Caco-2 (cell line): ENCODE data around the gene LRPAP1. TPM values are rescaled to one million over a fixed set of nuclear protein-coding genes. Genes with fewer than 3 reads are reported as not detected.

Experiments used
- BruUV-seq: library from RNA; stranded (reverse); fragments of 400-500 nt; replicated peaks from 2 replicates; lab custom pipeline; 2021; lab: Mats Ljungman, UMichigan
- CTCF ChIA-PET: fragments of 300-600 bp; sonication (Branson Sonifier 250); formaldehyde crosslinking; loops from one replicate; lab custom pipeline; 2022; ENCODE audit warnings: antibody characterized with exemption; lab: Charles Lee
- POLR2A ChIA-PET: fragments of 300-600 bp; sonication (Branson Sonifier 250); formaldehyde crosslinking; loops from one replicate; lab custom pipeline; 2022; ENCODE audit warnings: antibody characterized with exemption; lab: Charles Lee
- DNase-seq, 2 experiments: peaks; one replicate each; pipeline versions ENCODE4 v3.0.0 to v3.0.0-alpha.2; 2020 to 2022
- H3K27me3 ChIP-seq: replicated peaks from 2 replicates; pipeline ENCODE4 v1.6.0; 2011; ENCODE audit warnings: low read length; ENCODE audit not compliant: control insufficient read depth, insufficient read depth
- H3K36me3 ChIP-seq: 2 replicates; pipeline ENCODE4 v1.5.1; 2011; ENCODE audit warnings: low read length; ENCODE audit not compliant: control insufficient read depth, insufficient read depth
- H3K4me1 ChIP-seq: fragments of 250-450 bp; sonication (Bioruptor Pico); 2 replicates; pipeline ENCODE4 v1.5.1; 2020; ENCODE audit warnings: mild to moderate bottlenecking
- H3K4me3 ChIP-seq: 2 replicates; pipeline ENCODE4 v1.5.1; 2011; ENCODE audit warnings: low read depth, mild to moderate bottlenecking, control low read depth, low read length
- H3K9me3 ChIP-seq: fragments of 250-450 bp; sonication (Bioruptor Pico); 2 replicates; pipeline ENCODE4 v1.5.1; 2020; ENCODE audit warnings: mild to moderate bottlenecking, moderate library complexity
- H3K27ac Mint-ChIP-seq: one replicate; pipeline ENCODE4 v1.8.0; 2022; ENCODE audit warnings: mixed read lengths; ENCODE audit not compliant: unreplicated experiment
- H3K27me3 Mint-ChIP-seq: one replicate; pipeline ENCODE4 v1.8.0; 2022; ENCODE audit warnings: mixed read lengths; ENCODE audit not compliant: insufficient read depth, unreplicated experiment
- H3K36me3 Mint-ChIP-seq: one replicate; pipeline ENCODE4 v1.8.0; 2022; ENCODE audit warnings: mild to moderate bottlenecking, mixed read lengths; ENCODE audit not compliant: insufficient read depth, unreplicated experiment
- H3K4me1 Mint-ChIP-seq: one replicate; pipeline ENCODE4 v1.8.0; 2022; ENCODE audit warnings: low read depth, mixed read lengths; ENCODE audit not compliant: unreplicated experiment
- H3K4me3 Mint-ChIP-seq: one replicate; pipeline ENCODE4 v1.8.0; 2022; ENCODE audit warnings: mild to moderate bottlenecking, moderate library complexity, mixed read lengths; ENCODE audit not compliant: unreplicated experiment
- H3K9me3 Mint-ChIP-seq: one replicate; pipeline ENCODE4 v1.8.0; 2022; ENCODE audit warnings: mixed read lengths; ENCODE audit not compliant: unreplicated experiment
- CTCF ChIP-seq, 2 experiments: fragments of 200-600 bp in 1 of 2; IDR thresholded peaks; 1 replicate in 1 of 2; 2 replicates in 1 of 2; pipeline versions ENCODE4 v1.5.1 to v1.8.0; 2011 to 2022; ENCODE audit warnings: antibody characterized with exemption in 1 of 2, control low read depth in 1 of 2, inconsistent platforms in 1 of 2, low read depth in 1 of 2, low read length in 1 of 2, mild to moderate bottlenecking in 1 of 2, moderate library complexity in 1 of 2; ENCODE audit not compliant: insufficient read depth in 1 of 2, severe bottlenecking in 1 of 2, unreplicated experiment in 1 of 2
- intact Hi-C: fragments of 100-400 bp; cut with micrococcal nuclease; formaldehyde crosslinking; loops from one replicate; pipeline ENCODE4 v1.10.0; 2022; ENCODE audit not compliant: unreplicated experiment
- total RNA-seq: library from RNA; stranded (reverse); gene quantifications from 2 replicates; pipeline ENCODE4 v1.2.3, GENCODE V29; 2022

The LRPAP1 gene
- total RNA-seq, 1 experiment from 2014 or later, result 224 TPM

GRCh38 chr4:3471886-3472285, 60.3 kb downstream of the LRPAP1 start:
- Mint-ChIP-seq H3K36me3 (no peaks in the 10 kb centered on the region), H3K27me3 (peaks cover 3% of the 10 kb centered on the region), H3K9me3 (no peaks in the 10 kb centered on the region), H3K4me3 (no peak overlapping the region), H3K4me1 (no peaks in the 10 kb centered on the region), H3K27ac (no peak overlapping the region)
- no TSS peak for BruUV-seq
- Histone ChIP-seq H3K27me3 (no peaks in the 10 kb centered on the region; the same call in 1 of the 2 replicates), H3K4me1 (no peaks in the 10 kb centered on the region), H3K36me3 (no peaks in the 10 kb centered on the region), H3K9me3 (no peaks in the 10 kb centered on the region), H3K4me3 (no peak overlapping the region)
- no peak for TF ChIP-seq CTCF (IDR thresholded peaks at IDR 0.05; ENCODE audit: insufficient read depth in 1 of 2, low read depth in 1 of 2, low read length in 1 of 2, severe bottlenecking in 1 of 2, unreplicated experiment in 1 of 2)
- intact Hi-C loops, result no loop called here
- POLR2A ChIA-PET, result no interaction called here
- CTCF ChIA-PET, result interaction anchor here (2.3 kb wide), 1 partner anchor 9 kb away, joined by 8 read pairs; no protein-coding TSS in a partner anchor
- no peak for DNase-seq

DNA sequence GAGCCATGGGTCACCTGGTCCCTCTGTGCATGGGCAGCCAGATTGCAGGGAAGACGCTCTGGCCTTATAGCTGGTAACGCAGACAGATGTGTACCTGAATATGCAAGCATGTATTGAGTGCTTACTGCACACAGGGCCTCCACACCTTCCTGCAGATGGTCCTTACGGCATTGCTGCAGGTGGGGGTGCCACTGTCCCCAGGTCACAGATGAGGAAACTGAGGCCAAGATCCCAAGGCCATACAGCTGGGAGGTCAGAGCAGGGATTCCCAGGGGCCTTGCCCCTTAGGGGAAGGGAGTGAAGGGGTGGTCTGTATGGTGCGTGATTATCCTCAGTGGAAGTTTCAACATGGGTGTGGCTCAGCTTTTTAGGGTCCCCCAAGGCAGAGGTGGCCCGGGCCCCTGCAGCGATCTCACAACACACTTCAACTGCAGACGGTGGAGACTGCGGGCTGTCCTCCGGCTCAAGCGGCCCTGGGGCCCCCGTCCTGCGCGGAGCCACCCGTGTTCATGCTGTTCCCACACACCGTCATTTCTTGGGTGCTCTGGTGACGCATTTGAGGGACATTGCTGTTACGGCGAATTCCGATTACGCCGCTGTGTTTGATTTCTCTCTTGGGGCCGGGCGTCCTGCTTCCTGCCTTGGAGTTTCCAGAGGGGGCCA, 61.0 kb downstream of the LRPAP1 start:
- Histone ChIP-seq H3K27me3 (no peaks in the 10 kb centered on the region; the same call in 1 of the 2 replicates), H3K9me3 (no peaks in the 10 kb centered on the region), H3K4me3 (no peak overlapping the region), H3K36me3 (no peaks in the 10 kb centered on the region), H3K4me1 (no peaks in the 10 kb centered on the region)
- intact Hi-C loops, result no loop called here
- H3K27me3 Mint-ChIP-seq, result peaks cover 3% of the 10 kb centered on the region
- no peak for DNase-seq
- H3K27ac Mint-ChIP-seq, result no peak overlapping the region
- no peaks in the 10 kb centered on the region for H3K9me3 Mint-ChIP-seq
- POLR2A ChIA-PET, result no interaction called here
- no TSS peak for BruUV-seq
- CTCF ChIA-PET, result interaction anchor here (2.3 kb wide), 1 partner anchor 9 kb away, joined by 8 read pairs; no protein-coding TSS in a partner anchor
- TF ChIP-seq CTCF (IDR thresholded peaks at IDR 0.05; ENCODE audit: insufficient read depth in 1 of 2, low read depth in 1 of 2, low read length in 1 of 2, severe bottlenecking in 1 of 2, unreplicated experiment in 1 of 2), result no peak
- no peak overlapping the region for H3K4me3 Mint-ChIP-seq
- no peaks in the 10 kb centered on the region for H3K4me1 Mint-ChIP-seq
- H3K36me3 Mint-ChIP-seq, result no peaks in the 10 kb centered on the region

DNA sequence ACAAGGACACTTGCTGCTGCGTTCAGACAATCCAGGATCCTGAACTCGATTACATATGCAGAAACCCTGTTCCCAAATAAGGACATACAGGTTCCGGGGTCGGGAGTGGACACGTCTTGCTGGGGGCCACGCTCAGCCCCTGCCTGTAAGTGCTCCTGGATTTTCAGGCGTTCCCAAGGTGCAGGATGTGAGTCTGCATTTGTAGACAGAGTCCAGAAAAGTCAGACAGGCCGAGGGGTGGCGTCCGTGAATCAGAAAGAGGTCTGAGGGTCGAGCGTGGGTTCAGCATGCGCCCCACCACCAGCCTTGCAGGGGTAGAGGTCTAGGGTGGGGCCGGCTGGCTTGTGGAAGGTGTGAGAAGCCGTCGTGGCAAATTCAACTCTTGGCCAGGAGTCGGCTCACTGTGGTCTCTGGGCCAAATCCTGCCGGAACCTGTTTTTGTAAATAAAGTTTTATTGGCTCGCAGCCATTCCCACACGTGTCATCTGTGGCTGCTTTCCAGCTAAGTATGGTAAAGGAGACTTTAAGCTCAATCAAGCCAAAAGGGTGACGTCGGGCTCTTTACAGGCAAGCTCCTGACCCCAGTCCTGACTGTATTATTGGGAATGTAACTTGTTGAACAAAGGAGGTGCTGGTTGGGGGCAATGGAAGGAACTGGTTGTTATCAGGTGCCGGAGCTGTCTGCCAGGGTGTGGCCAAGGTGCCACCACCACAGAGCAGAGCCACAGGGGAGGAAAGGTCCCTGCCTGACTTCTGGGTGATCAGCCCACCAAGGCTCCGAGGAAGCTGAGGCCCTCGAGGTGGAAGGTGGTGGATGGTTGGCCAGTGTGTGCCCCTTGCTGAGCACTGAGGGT, 61.8 kb downstream of the LRPAP1 start:
- Histone ChIP-seq H3K9me3 (no peaks in the 10 kb centered on the region), H3K36me3 (no peaks in the 10 kb centered on the region), H3K4me3 (no peak overlapping the region), H3K4me1 (no peaks in the 10 kb centered on the region), H3K27me3 (no peaks in the 10 kb centered on the region; the same call in 1 of the 2 replicates)
- no peak for DNase-seq
- no peak overlapping the region for H3K4me3 Mint-ChIP-seq
- no peaks in the 10 kb centered on the region for H3K9me3 Mint-ChIP-seq
- BruUV-seq, result no TSS peak
- CTCF ChIA-PET, result interaction anchor here (2.3 kb wide), 1 partner anchor 10 kb away, joined by 8 read pairs; no protein-coding TSS in a partner anchor
- POLR2A ChIA-PET, result no interaction called here
- no peak overlapping the region for H3K27ac Mint-ChIP-seq
- no peak for TF ChIP-seq CTCF (IDR thresholded peaks at IDR 0.05; ENCODE audit: insufficient read depth in 1 of 2, low read depth in 1 of 2, low read length in 1 of 2, severe bottlenecking in 1 of 2, unreplicated experiment in 1 of 2)
- no peaks in the 10 kb centered on the region for H3K36me3 Mint-ChIP-seq
- intact Hi-C loops, result no loop called here
- peaks cover 3% of the 10 kb centered on the region for H3K27me3 Mint-ChIP-seq
- no peaks in the 10 kb centered on the region for H3K4me1 Mint-ChIP-seq
